ENCODE results near the gene ASF1B. TPM values are rescaled to one million over a fixed set of nuclear protein-coding genes. Genes with fewer than 3 reads are reported as not detected.

The ASF1B gene
- total RNA-seq, 1 experiment from 2014 or later: 38.4 TPM

- no peak for DNase-seq (ENCODE audit: low spot score)
- Mint-ChIP-seq H3K36me3 (peaks cover 12% of the 10 kb centered on the region), H3K27me3 (ENCODE audit: low read depth) (0 out of 2 replicates have a peak, but pooled peaks cover 7% of the 10 kb centered on the region), H3K9me3 (no peaks in the 10 kb centered on the region), H3K4me1 (peaks cover 20% of the 10 kb centered on the region), H3K27ac (no peak overlapping the region), H3K4me3 (no peak overlapping the region)
- ChIA-PET POLR2A (no interaction called here), CTCF (no interaction called here)
- TF ChIP-seq NR1H2 (CRISPR knock-in tag; IDR thresholded peaks at IDR 0.05) (no peak), EMX1 (CRISPR knock-in tag; IDR thresholded peaks at IDR 0.05) (no peak), ZNF512 (CRISPR knock-in tag; IDR thresholded peaks at IDR 0.05; ENCODE audit: borderline replicate concordance) (no peak), PRRX2 (CRISPR knock-in tag; IDR thresholded peaks at IDR 0.05) (no peak), STAT6 (CRISPR knock-in tag; conservative IDR thresholded peaks at IDR 0.05; ENCODE audit: low read depth) (no peak), FOXP4 (CRISPR knock-in tag; IDR thresholded peaks at IDR 0.05) (no peak), E2F4 (CRISPR knock-in tag; IDR thresholded peaks at IDR 0.05; ENCODE audit: borderline replicate concordance, low read depth) (no peak), MLX (CRISPR knock-in tag; IDR thresholded peaks at IDR 0.05) (no peak), ATF2 (CRISPR knock-in tag; IDR thresholded peaks at IDR 0.05; ENCODE audit: borderline replicate concordance, low read depth) (no peak), ZNF281 (CRISPR knock-in tag; IDR thresholded peaks at IDR 0.05) (no peak), ZNF425 (CRISPR knock-in tag; conservative IDR thresholded peaks at IDR 0.05) (no peak), RORB (CRISPR knock-in tag; IDR thresholded peaks at IDR 0.05) (no peak), RELA (CRISPR knock-in tag; IDR thresholded peaks at IDR 0.05; ENCODE audit: borderline replicate concordance) (no peak), ZNF671 (CRISPR knock-in tag; IDR thresholded peaks at IDR 0.05) (no peak)
- no peak for ATAC-seq
Measured at GRCh38 chr19:14119644-14120496, 16.5 kb downstream of the ASF1B start.

Data from WTC11 (cell line).